HEK293 (cell line): ENCODE measurements around the gene PDLIM1.

ENCODE experiments used
- CTCF ChIA-PET: fragments of 350-600 bp; formaldehyde crosslinking; extraction: SDS; loops from one replicate; lab custom pipeline; 2021; ENCODE audit warnings: antibody characterized with exemption; lab: Yijun Ruan, JAX
- POLR2A ChIA-PET: fragments of 300-600 bp; formaldehyde crosslinking; extraction: SDS; loops from one replicate; lab custom pipeline; 2020; ENCODE audit warnings: antibody characterized with exemption, inconsistent platforms; lab: Yijun Ruan, JAX
- H3K27ac ChIP-seq: fragments of 200-500 bp; sonication (Bioruptor generic); 2 replicates; pipeline ENCODE4 v1.5.1; 2014; ENCODE audit warnings: low read depth, low read length, control low read depth, inconsistent platforms; ENCODE audit errors: extremely low read depth
- H3K36me3 ChIP-seq, 2 experiments: fragments of 200-500 bp in 1 of 2; sonication (Bioruptor generic) in 1 of 2; 1 replicate in 1 of 2; 2 replicates in 1 of 2; pipeline ENCODE4 v1.5.1; 2014 to 2017; ENCODE audit warnings: inconsistent platforms in 2 of 2, low read length in 2 of 2; ENCODE audit not compliant: control insufficient read depth in 2 of 2, insufficient read depth in 1 of 2
- H3K4me1 ChIP-seq: fragments of 200-500 bp; sonication (Bioruptor generic); 2 replicates; pipeline ENCODE4 v1.5.1; 2014; ENCODE audit warnings: mild to moderate bottlenecking, low read length, inconsistent platforms; ENCODE audit not compliant: control insufficient read depth, insufficient read depth
- H3K4me3 ChIP-seq: 2 replicates; pipeline ENCODE4 v1.5.1; 2011; ENCODE audit warnings: low read depth, mild to moderate bottlenecking, control low read depth, low read length, moderate library complexity
- H3K9me3 ChIP-seq: fragments of 200-500 bp; sonication (Bioruptor generic); 2 replicates; pipeline ENCODE4 v1.5.1; 2014; ENCODE audit warnings: low read depth, low read length, inconsistent platforms; ENCODE audit not compliant: control insufficient read depth, insufficient read depth
- GLI4 ChIP-seq: fragments of 450-650 bp; formaldehyde crosslinking; IDR thresholded peaks from 2 replicates; pipeline ENCODE4 v1.5.1; 2016; ENCODE audit warnings: missing biosample characterization, missing genetic modification characterization
- GLIS2 ChIP-seq: fragments of 450-650 bp; formaldehyde crosslinking; IDR thresholded peaks from 2 replicates; pipeline ENCODE4 v1.5.1; 2016; ENCODE audit warnings: missing biosample characterization, missing genetic modification characterization
- HOXD13 ChIP-seq: sonication (generic); formaldehyde crosslinking; IDR thresholded peaks from 2 replicates; pipeline ENCODE4 v1.8.0; 2022; ENCODE audit warnings: missing genetic modification reagents, borderline replicate concordance
- KLF17 ChIP-seq: fragments of 450-650 bp; formaldehyde crosslinking; IDR thresholded peaks from 2 replicates; pipeline ENCODE4 v1.5.1; 2016; ENCODE audit warnings: missing biosample characterization, missing genetic modification characterization
- MEIS1 ChIP-seq: sonication (generic); formaldehyde crosslinking; IDR thresholded peaks from 2 replicates; pipeline ENCODE4 v1.8.1; 2022; ENCODE audit warnings: missing genetic modification reagents, mild to moderate bottlenecking, borderline replicate concordance
- RBAK ChIP-seq: fragments of 450-650 bp; formaldehyde crosslinking; IDR thresholded peaks from 2 replicates; pipeline ENCODE4 v1.5.1; 2016; ENCODE audit warnings: missing biosample characterization, missing genetic modification characterization
- SCRT1 ChIP-seq: fragments of 450-650 bp; formaldehyde crosslinking; IDR thresholded peaks from 2 replicates; pipeline ENCODE4 v1.5.1; 2016; ENCODE audit warnings: missing biosample characterization, missing genetic modification characterization, borderline replicate concordance
- SP2 ChIP-seq: fragments of 450-650 bp; formaldehyde crosslinking; IDR thresholded peaks from 2 replicates; pipeline ENCODE4 v1.5.1; 2016; ENCODE audit warnings: missing biosample characterization, missing genetic modification characterization
- ZBTB21 ChIP-seq: fragments of 450-650 bp; formaldehyde crosslinking; IDR thresholded peaks from 2 replicates; pipeline ENCODE4 v1.5.1; 2017; ENCODE audit warnings: missing biosample characterization, missing genetic modification characterization
- ZBTB26 ChIP-seq: fragments of 450-650 bp; formaldehyde crosslinking; optimal IDR thresholded peaks from 2 replicates; pipeline ENCODE3; 2016; ENCODE audit warnings: missing biosample characterization, mild to moderate bottlenecking, missing genetic modification characterization
- ZBTB44 ChIP-seq: fragments of 450-650 bp; IDR thresholded peaks from 2 replicates; pipeline ENCODE4 v1.5.1; 2018; ENCODE audit warnings: missing biosample characterization, mild to moderate bottlenecking, missing genetic modification characterization
- ZBTB6 ChIP-seq: fragments of 450-650 bp; formaldehyde crosslinking; IDR thresholded peaks from 2 replicates; pipeline ENCODE4 v1.5.1; 2017; ENCODE audit warnings: missing biosample characterization, missing genetic modification characterization
- ZBTB8A ChIP-seq: fragments of 450-650 bp; formaldehyde crosslinking; IDR thresholded peaks from 2 replicates; pipeline ENCODE4 v1.5.1; 2016; ENCODE audit warnings: missing biosample characterization, missing genetic modification characterization
- ZFP37 ChIP-seq: fragments of 450-650 bp; formaldehyde crosslinking; IDR thresholded peaks from 2 replicates; pipeline ENCODE4 v1.5.1; 2016; ENCODE audit warnings: missing biosample characterization, missing genetic modification characterization
- ZFP69B ChIP-seq: fragments of 450-650 bp; formaldehyde crosslinking; IDR thresholded peaks from 2 replicates; pipeline ENCODE4 v1.5.1; 2016; ENCODE audit warnings: missing biosample characterization, missing genetic modification characterization
- ZNF10 ChIP-seq: fragments of 450-650 bp; formaldehyde crosslinking; IDR thresholded peaks from 2 replicates; pipeline ENCODE4 v1.5.1; 2017; ENCODE audit warnings: missing biosample characterization, missing genetic modification characterization
- ZNF174 ChIP-seq: fragments of 450-650 bp; formaldehyde crosslinking; IDR thresholded peaks from 2 replicates; pipeline ENCODE4 v1.5.0; 2017; ENCODE audit warnings: missing biosample characterization, mild to moderate bottlenecking, missing genetic modification characterization
- ZNF248 ChIP-seq: fragments of 450-650 bp; formaldehyde crosslinking; IDR thresholded peaks from 2 replicates; pipeline ENCODE4 v1.5.1; 2017; ENCODE audit warnings: missing biosample characterization, missing genetic modification characterization
- ZNF266 ChIP-seq: fragments of 450-650 bp; formaldehyde crosslinking; IDR thresholded peaks from 2 replicates; pipeline ENCODE4 v1.5.1; 2016; ENCODE audit warnings: missing biosample characterization, missing genetic modification characterization, low read depth
- ZNF394 ChIP-seq: fragments of 450-650 bp; formaldehyde crosslinking; IDR thresholded peaks from 2 replicates; pipeline ENCODE4 v1.5.1; 2016; ENCODE audit warnings: missing biosample characterization, missing genetic modification characterization, mild to moderate bottlenecking, moderate library complexity, borderline replicate concordance
- ZNF529 ChIP-seq: fragments of 450-650 bp; formaldehyde crosslinking; IDR thresholded peaks from 2 replicates; pipeline ENCODE4 v1.5.1; 2017; ENCODE audit warnings: missing genetic modification characterization, missing biosample characterization; ENCODE audit not compliant: insufficient replicate concordance
- ZNF560 ChIP-seq: fragments of 450-650 bp; formaldehyde crosslinking; IDR thresholded peaks from 2 replicates; pipeline ENCODE4 v1.5.1; 2017; ENCODE audit warnings: missing biosample characterization, missing genetic modification characterization, borderline replicate concordance
- ZNF561 ChIP-seq: fragments of 450-650 bp; IDR thresholded peaks from 2 replicates; pipeline ENCODE4 v1.5.1; 2018; ENCODE audit warnings: missing biosample characterization, missing genetic modification characterization, borderline replicate concordance
- ZNF629 ChIP-seq: fragments of 450-650 bp; formaldehyde crosslinking; IDR thresholded peaks from 2 replicates; pipeline ENCODE4 v1.5.1; 2017; ENCODE audit warnings: missing biosample characterization, missing genetic modification characterization
- ZNF645 ChIP-seq: fragments of 450-650 bp; formaldehyde crosslinking; IDR thresholded peaks from 2 replicates; pipeline ENCODE4; 2016; ENCODE audit warnings: missing biosample characterization, missing genetic modification characterization
- ZNF777 ChIP-seq: fragments of 450-650 bp; formaldehyde crosslinking; IDR thresholded peaks from 2 replicates; pipeline ENCODE4 v1.5.1; 2017; ENCODE audit warnings: missing biosample characterization, missing genetic modification characterization, borderline replicate concordance
- ZNF792 ChIP-seq: fragments of 450-650 bp; formaldehyde crosslinking; IDR thresholded peaks from 2 replicates; pipeline ENCODE4 v1.5.1; 2016; ENCODE audit warnings: missing biosample characterization, missing genetic modification characterization

Gene PDLIM1

GRCh38 chr10:95334805-95335144 is 44.0 kb upstream of the PDLIM1 start:
- Histone ChIP-seq H3K27ac (no peak overlapping the region), H3K4me3 (no peak overlapping the region), H3K9me3 (no peaks in the 10 kb centered on the region), H3K4me1 (no peaks in the 10 kb centered on the region), H3K36me3 (no peaks in the 10 kb centered on the region)
- ChIA-PET POLR2A (no interaction called here), CTCF (no interaction called here)
- no peak for TF ChIP-seq GLI4 (tag by site-specific recombination)
- no peak for TF ChIP-seq ZFP37 (tag by site-specific recombination)
- no peak for TF ChIP-seq ZNF561 (tag by site-specific recombination)
- no peak for TF ChIP-seq ZNF560
- TF ChIP-seq ZBTB8A = no peak
- no peak for TF ChIP-seq ZBTB44 (tag by site-specific recombination)
- TF ChIP-seq ZNF394 = no peak
- no peak for TF ChIP-seq SP2 (tag by site-specific recombination)
- no peak for TF ChIP-seq GLIS2
- no peak for TF ChIP-seq ZBTB6 (tag by site-specific recombination)
- TF ChIP-seq HOXD13 (CRISPR knock-in tag) = no peak
- TF ChIP-seq ZBTB26 (tag by site-specific recombination) = no peak
- no peak for TF ChIP-seq ZFP69B (tag by site-specific recombination)
- no peak for TF ChIP-seq ZNF792 (tag by site-specific recombination)

- ChIA-PET CTCF (no interaction called here), POLR2A (no interaction called here)
- no peak for TF ChIP-seq KLF17
- TF ChIP-seq ZNF248 (tag by site-specific recombination) = no peak
- TF ChIP-seq ZNF529 (tag by site-specific recombination) = no peak
- no peak for TF ChIP-seq ZNF174 (tag by site-specific recombination)
- no peak for TF ChIP-seq ZFP37 (tag by site-specific recombination)
- no peak for TF ChIP-seq ZNF266 (tag by site-specific recombination)
- no peak for TF ChIP-seq SCRT1 (tag by site-specific recombination)
- TF ChIP-seq ZBTB21 (tag by site-specific recombination) = no peak
- no peak for TF ChIP-seq ZNF777 (tag by site-specific recombination)
- no peak for TF ChIP-seq MEIS1
- TF ChIP-seq RBAK = no peak
- no peak for TF ChIP-seq ZNF645
- no peak for TF ChIP-seq SP2 (tag by site-specific recombination)
- no peak for TF ChIP-seq ZNF629 (tag by site-specific recombination)
- no peak for TF ChIP-seq ZNF10 (tag by site-specific recombination)
- Histone ChIP-seq H3K27ac (no peak overlapping the region), H3K4me3 (no peak overlapping the region), H3K4me1 (no peaks in the 10 kb centered on the region), H3K9me3 (no peaks in the 10 kb centered on the region), H3K36me3 (no peaks in the 10 kb centered on the region)
Observed at GRCh38 chr10:95333997-95334804, 43.4 kb upstream of the PDLIM1 start.
